Left ventricle myocardium inferior (tissue), 1 donor: ENCODE results near the gene DCP1B. TPM values are rescaled to one million over a fixed set of nuclear protein-coding genes. Genes with fewer than 3 reads are reported as not detected.

Experiments used
- DNase-seq: peaks from one replicate; pipeline ENCODE4 v3.0.0-alpha.2; 2020
- H3K27ac ChIP-seq: fragments of 200-600 bp; replicated peaks from 2 replicates; pipeline ENCODE4 v1.8.0; 2021
- H3K27me3 ChIP-seq: fragments of 200-600 bp; 2 replicates; pipeline ENCODE4 v1.8.0; 2021; ENCODE audit warnings: low read depth
- H3K36me3 ChIP-seq: fragments of 200-600 bp; 2 replicates; pipeline ENCODE4 v1.8.0; 2021
- H3K4me1 ChIP-seq: fragments of 200-600 bp; 2 replicates; pipeline ENCODE4 v1.8.0; 2021
- H3K4me3 ChIP-seq: fragments of 200-600 bp; 2 replicates; pipeline ENCODE4 v1.8.0; 2021; ENCODE audit warnings: mild to moderate bottlenecking, moderate library complexity
- H3K9me3 ChIP-seq: fragments of 200-600 bp; replicated peaks from 2 replicates; pipeline ENCODE4 v1.8.0; 2021
- intact Hi-C: fragments of 100-400 bp; cut with micrococcal nuclease; formaldehyde crosslinking; loops from one replicate; pipeline ENCODE4 v1.11.0; 2022
- total RNA-seq: library from RNA; stranded (reverse); fragmentation: NEBNext Ultra II Directional; extraction: Animal tissue kit (Norgen Biotek cat#: 25700); gene quantifications from one replicate; pipeline ENCODE4 v1.2.1, GENCODE V29; 2021
- TF ChIP-seq, protein P1 (sequence below): fragments of 200-600 bp; IDR thresholded peaks from 2 replicates; pipeline ENCODE4 v1.8.0; 2021; ENCODE audit warnings: antibody characterized with exemption, mild to moderate bottlenecking, borderline replicate concordance
- donor health status: DM: no; HTN: yes; CAD: no; lungs with severe emphysema.

The DCP1B gene
- total RNA-seq, 1 donor from 2014 or later, result 1.7 TPM

DNA sequence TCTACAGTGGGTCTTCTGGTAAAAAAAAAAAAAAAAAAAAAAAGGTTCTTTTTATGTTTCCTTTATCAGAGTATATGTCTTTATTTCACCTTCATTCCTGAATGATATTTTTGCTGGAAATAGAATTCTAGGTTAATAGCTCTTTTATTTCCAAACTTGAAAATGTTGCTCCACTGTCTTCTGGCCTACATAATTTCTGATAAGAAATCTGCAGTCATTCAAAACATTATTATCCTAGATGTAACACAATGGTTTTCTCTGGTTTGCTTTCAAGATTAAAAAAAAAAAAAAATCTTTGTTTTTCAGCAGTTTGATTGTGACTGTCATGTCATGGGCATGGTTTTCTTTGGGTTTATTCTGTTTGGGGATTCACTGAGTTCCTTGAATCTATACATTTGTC, 19.5 kb downstream of the DCP1B start:
- DNase-seq, result no peak
- Histone ChIP-seq H3K27me3 (no peaks in the 10 kb centered on the region), H3K27ac (no peak overlapping the region), H3K4me3 (no peak overlapping the region), H3K9me3 (peaks cover 17% of the 10 kb centered on the region), H3K4me1 (peaks cover 61% of the 10 kb centered on the region), H3K36me3 (peaks cover 52% of the 10 kb centered on the region)
- TF ChIP-seq, protein P1, sequence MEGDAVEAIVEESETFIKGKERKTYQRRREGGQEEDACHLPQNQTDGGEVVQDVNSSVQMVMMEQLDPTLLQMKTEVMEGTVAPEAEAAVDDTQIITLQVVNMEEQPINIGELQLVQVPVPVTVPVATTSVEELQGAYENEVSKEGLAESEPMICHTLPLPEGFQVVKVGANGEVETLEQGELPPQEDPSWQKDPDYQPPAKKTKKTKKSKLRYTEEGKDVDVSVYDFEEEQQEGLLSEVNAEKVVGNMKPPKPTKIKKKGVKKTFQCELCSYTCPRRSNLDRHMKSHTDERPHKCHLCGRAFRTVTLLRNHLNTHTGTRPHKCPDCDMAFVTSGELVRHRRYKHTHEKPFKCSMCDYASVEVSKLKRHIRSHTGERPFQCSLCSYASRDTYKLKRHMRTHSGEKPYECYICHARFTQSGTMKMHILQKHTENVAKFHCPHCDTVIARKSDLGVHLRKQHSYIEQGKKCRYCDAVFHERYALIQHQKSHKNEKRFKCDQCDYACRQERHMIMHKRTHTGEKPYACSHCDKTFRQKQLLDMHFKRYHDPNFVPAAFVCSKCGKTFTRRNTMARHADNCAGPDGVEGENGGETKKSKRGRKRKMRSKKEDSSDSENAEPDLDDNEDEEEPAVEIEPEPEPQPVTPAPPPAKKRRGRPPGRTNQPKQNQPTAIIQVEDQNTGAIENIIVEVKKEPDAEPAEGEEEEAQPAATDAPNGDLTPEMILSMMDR, result no peak
- intact Hi-C loops, result no loop called here

DNA sequence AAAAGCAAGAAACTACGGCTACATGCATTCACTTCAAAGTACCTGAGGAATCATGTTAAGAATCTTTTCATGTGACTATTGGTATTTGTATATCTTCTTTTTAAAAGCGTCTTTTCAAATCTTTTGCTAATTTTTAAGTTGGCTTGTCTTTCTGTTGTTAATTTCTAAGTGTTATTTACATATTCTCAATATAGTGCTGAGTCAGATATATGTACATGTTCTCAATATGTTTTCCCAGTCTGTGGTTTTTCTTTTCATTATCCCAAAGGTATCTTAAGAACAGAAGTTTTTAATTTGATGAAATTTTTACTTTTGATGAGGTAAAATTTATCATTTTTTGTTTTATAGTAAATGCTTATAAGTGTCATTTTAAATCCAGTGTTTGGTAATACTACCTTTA, 24.0 kb downstream of the DCP1B start:
- Histone ChIP-seq H3K4me1 (peaks cover 70% of the 10 kb centered on the region), H3K36me3 (peaks cover 11% of the 10 kb centered on the region)
- DNase-seq, result no peak

DNA sequence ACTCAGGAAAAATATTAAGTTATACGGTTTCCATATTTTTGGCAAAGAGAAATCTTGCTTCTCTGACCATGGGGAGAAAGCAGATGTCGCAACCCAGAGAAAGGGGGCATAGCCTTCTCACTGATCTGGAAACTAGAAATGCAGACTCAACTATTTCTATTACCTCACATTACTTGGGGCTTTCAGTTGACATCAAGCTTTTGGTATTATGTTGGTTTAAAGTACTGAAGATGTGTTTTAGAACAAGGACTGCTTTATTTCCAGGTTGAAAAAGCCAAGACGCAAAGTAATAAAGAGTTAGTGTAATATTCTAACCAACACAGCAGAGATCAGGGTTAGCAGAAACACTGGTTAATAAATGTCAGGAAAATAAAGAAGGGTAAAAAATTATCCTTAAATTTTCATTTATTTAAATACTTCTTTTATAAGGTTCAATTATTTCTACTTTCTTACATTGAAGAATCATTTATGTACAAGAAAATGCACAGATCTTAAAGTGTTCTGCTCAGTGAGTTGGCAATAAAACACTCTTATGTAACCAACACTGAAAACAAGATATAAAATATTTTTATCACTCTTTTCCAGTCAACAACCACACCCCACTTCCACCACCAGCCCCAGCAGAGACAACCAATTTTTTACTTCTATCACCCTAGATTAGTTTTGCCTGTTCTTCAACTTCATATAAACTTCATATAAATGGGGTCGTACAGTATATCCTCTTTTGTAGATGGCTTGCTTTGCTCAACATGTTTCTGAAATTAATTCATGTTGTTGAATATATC, 26.0 kb downstream of the DCP1B start:
- TF ChIP-seq, protein P1, result no peak
- peak overlapping the region; percentile 65 for H3K4me3 ChIP-seq
- intact Hi-C loops, result no loop called here
- H3K4me1 ChIP-seq, result peaks cover 79% of the 10 kb centered on the region
- no peak for DNase-seq
- no peaks in the 10 kb centered on the region for H3K36me3 ChIP-seq
- no peaks in the 10 kb centered on the region for H3K27me3 ChIP-seq
- peak overlapping the region; percentile 87 for H3K27ac ChIP-seq
- no peaks in the 10 kb centered on the region for H3K9me3 ChIP-seq

More for the DNA sequence above, 24.0 kb downstream of the DCP1B start:
- Histone ChIP-seq H3K27ac (no peak overlapping the region), H3K4me3 (no peak overlapping the region), H3K27me3 (no peaks in the 10 kb centered on the region), H3K9me3 (peaks cover 11% of the 10 kb centered on the region)
- TF ChIP-seq, protein P1, result no peak
- intact Hi-C loops, result no loop called here

DNA sequence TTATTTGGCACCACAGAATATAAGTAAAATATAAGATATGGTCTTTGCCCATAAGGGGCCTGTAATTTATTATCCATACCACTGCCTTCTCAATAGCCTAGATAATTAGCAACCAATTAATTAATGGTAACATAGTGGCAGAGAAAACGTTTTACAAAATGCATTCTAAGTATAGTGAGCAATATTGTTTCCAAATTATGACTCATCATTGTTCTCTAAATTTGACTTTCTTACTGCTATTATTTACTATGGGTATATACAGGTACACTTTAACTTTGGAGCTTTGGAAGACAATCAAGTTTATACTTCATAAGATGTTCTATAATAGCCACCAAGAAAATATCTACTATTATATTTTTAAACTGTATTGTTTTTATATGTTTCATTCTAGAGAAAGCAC, 26.7 kb downstream of the DCP1B start:
- Histone ChIP-seq H3K27ac (peak overlapping the region; percentile 87), H3K4me1 (peaks cover 74% of the 10 kb centered on the region), H3K27me3 (no peaks in the 10 kb centered on the region), H3K36me3 (no peaks in the 10 kb centered on the region), H3K4me3 (peak overlapping the region; percentile 65), H3K9me3 (no peaks in the 10 kb centered on the region)
- intact Hi-C loops, result no loop called here
- DNase-seq, result no peak
- TF ChIP-seq, protein P1, result no peak

DNA sequence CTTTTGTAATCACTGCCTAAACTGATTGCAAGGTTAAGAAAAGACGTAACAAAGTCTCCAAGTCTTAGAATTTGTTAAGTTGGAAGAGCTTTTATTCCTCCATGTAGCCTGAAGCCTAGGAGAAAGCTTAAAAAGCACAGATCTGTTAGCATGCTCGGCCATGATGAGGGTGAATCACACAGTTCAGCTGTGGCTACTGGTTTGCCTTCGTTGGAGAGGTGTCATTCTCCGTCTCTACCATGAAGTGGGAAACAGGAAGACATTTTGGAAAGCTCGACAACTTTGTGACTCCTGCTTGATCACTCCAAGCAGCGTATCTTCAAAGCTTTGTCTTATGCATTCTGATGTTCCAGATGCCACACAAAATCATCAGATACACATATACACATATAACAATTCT, 27.1 kb downstream of the DCP1B start:
- TF ChIP-seq, protein P1, result no peak
- intact Hi-C loops, result no loop called here
- peaks cover 69% of the 10 kb centered on the region for H3K4me1 ChIP-seq
- H3K9me3 ChIP-seq, result no peaks in the 10 kb centered on the region
- peak overlapping the region; percentile 87 for H3K27ac ChIP-seq
- H3K4me3 ChIP-seq, result peak overlapping the region; percentile 65
- no peak for DNase-seq
- no peaks in the 10 kb centered on the region for H3K27me3 ChIP-seq
- no peaks in the 10 kb centered on the region for H3K36me3 ChIP-seq
